Ishikawa (cell line): ENCODE data around the gene PARP11.

Source experiments
- CEBPB ChIP-seq: IDR thresholded peaks from 2 replicates; pipeline ENCODE4 v1.6.1; 2012
- CREB1 ChIP-seq: IDR thresholded peaks from 2 replicates; pipeline ENCODE4 v1.6.1; 2012; ENCODE audit warnings: low read depth
- EP300 ChIP-seq: IDR thresholded peaks from 2 replicates; pipeline ENCODE4 v1.6.1; 2012; ENCODE audit warnings: borderline replicate concordance
- FOXM1 ChIP-seq: IDR thresholded peaks from 2 replicates; pipeline ENCODE4 v1.6.1; 2012; ENCODE audit warnings: low read depth, borderline replicate concordance
- MAX ChIP-seq: IDR thresholded peaks from 2 replicates; pipeline ENCODE4 v1.6.1; 2012
- REST ChIP-seq: IDR thresholded peaks from 2 replicates; pipeline ENCODE4 v1.6.1; 2012; ENCODE audit warnings: low read depth, mild to moderate bottlenecking
- TAF1 ChIP-seq: IDR thresholded peaks from 2 replicates; pipeline ENCODE4 v1.6.1; 2012; ENCODE audit warnings: low read depth, mild to moderate bottlenecking
- YY1 ChIP-seq: IDR thresholded peaks from 2 replicates; pipeline ENCODE4 v1.6.1; 2012; ENCODE audit warnings: low read depth

GRCh38 chr12:3834774-3835173 lies 38.4 kb downstream of the PARP11 start:
- TF ChIP-seq CEBPB (no peak), YY1 (no peak), REST (no peak), MAX (no peak), EP300 (no peak), CREB1 (no peak), FOXM1 (no peak), TAF1 (no peak)
